Measurements from ENCODE around the gene FPR1.

FPR1 gene

GRCh38 chr19:51751655-51752054 is at the start of gene FPR1:
FPR1 (minus strand) TSS chr19:51751878; CDS start chr19:51746994, 4,884 bp downstream.
- no peak for DNase-seq (ENCODE audit: low spot score)

- DNase-seq (ENCODE audit: low spot score): no peak
Observed at GRCh38 chr19:51800473-51801244, 49.0 kb upstream of the FPR1 start.

GRCh38 chr19:51799774-51800472 is 48.2 kb upstream of the FPR1 start:
- DNase-seq (ENCODE audit: low spot score): no peak

GRCh38 chr19:51799034-51799773 is 47.5 kb upstream of the FPR1 start:
- peak; percentile 89 for DNase-seq (ENCODE audit: low spot score)

GRCh38 chr19:51798062-51798461 is 46.4 kb upstream of the FPR1 start:
- DNase-seq (ENCODE audit: low spot score): no peak

- DNase-seq (ENCODE audit: low spot score): no peak
Observed at GRCh38 chr19:51797480-51797879, 45.8 kb upstream of the FPR1 start.

- DNase-seq (ENCODE audit: low spot score): no peak
Observed at GRCh38 chr19:51796195-51796679, 44.6 kb upstream of the FPR1 start.

GRCh38 chr19:51794885-51795490 is 43.3 kb upstream of the FPR1 start, which contains the start of gene FPR3:
FPR3 (plus strand) TSS chr19:51795157; CDS start chr19:51823749, 28,592 bp downstream.
- DNase-seq (ENCODE audit: low spot score): no peak

- DNase-seq (ENCODE audit: low spot score): no peak
Observed at GRCh38 chr19:51793994-51794393, 42.3 kb upstream of the FPR1 start.

GRCh38 chr19:51792932-51793331 is 41.3 kb upstream of the FPR1 start:
- no peak for DNase-seq (ENCODE audit: low spot score)

- DNase-seq (ENCODE audit: low spot score): no peak
Observed at GRCh38 chr19:51789061-51789795, 37.5 kb upstream of the FPR1 start.

GRCh38 chr19:51788029-51788428 is 36.4 kb upstream of the FPR1 start:
- DNase-seq (ENCODE audit: low spot score): no peak

GRCh38 chr19:51786646-51787494 is 35.2 kb upstream of the FPR1 start:
- DNase-seq (ENCODE audit: low spot score): no peak

- no peak for DNase-seq (ENCODE audit: low spot score)
Observed at GRCh38 chr19:51784922-51785690, 33.4 kb upstream of the FPR1 start.

- no peak for DNase-seq (ENCODE audit: low spot score)
Observed at GRCh38 chr19:51784109-51784785, 32.6 kb upstream of the FPR1 start.

- DNase-seq (ENCODE audit: low spot score): no peak
Observed at GRCh38 chr19:51783372-51783771, 31.7 kb upstream of the FPR1 start.

GRCh38 chr19:51781999-51782398 is 30.3 kb upstream of the FPR1 start:
- no peak for DNase-seq (ENCODE audit: low spot score)

- DNase-seq (ENCODE audit: low spot score): no peak
Observed at GRCh38 chr19:51780270-51780669, 28.6 kb upstream of the FPR1 start.

GRCh38 chr19:51779703-51780102 is 28.0 kb upstream of the FPR1 start:
- no peak for DNase-seq (ENCODE audit: low spot score)
